ENCODE measurements around the gene INPP4A.

The INPP4A gene

GRCh38 chr2:98598781-98599428 lies 154.2 kb downstream of the INPP4A start:
- no peak for DNase-seq

- no peak for DNase-seq
Observed at GRCh38 chr2:98601532-98602132, 157.0 kb downstream of the INPP4A start.

- DNase-seq: no peak
Observed at GRCh38 chr2:98604547-98604946, 159.9 kb downstream of the INPP4A start.

GRCh38 chr2:98605076-98605475 lies 160.4 kb downstream of the INPP4A start:
- no peak for DNase-seq

GRCh38 chr2:98606431-98606830 lies 161.8 kb downstream of the INPP4A start:
- DNase-seq: no peak

- peak in 1 of 2 donors; percentile 7 for DNase-seq
Observed at GRCh38 chr2:98607104-98607503, 162.4 kb downstream of the INPP4A start.

GRCh38 chr2:98607741-98608115 lies 163.1 kb downstream of the INPP4A start:
- peak in 1 of 2 donors; percentile 2 for DNase-seq

- DNase-seq: peak; percentile 89 to 96
Observed at GRCh38 chr2:98608116-98608961, 163.7 kb downstream of the INPP4A start, which contains the start of the genes COA5 and UNC50. COA5 (minus strand) TSS chr2:98608512; CDS start chr2:98608405, 107 bp downstream. UNC50 (plus strand) TSS chr2:98608589; CDS start chr2:98609760, 1,171 bp downstream.

GRCh38 chr2:98608962-98609604 lies 164.4 kb downstream of the INPP4A start:
- peak; percentile 17 to 31 for DNase-seq

- DNase-seq: no peak
Observed at GRCh38 chr2:98614024-98614739, 169.5 kb downstream of the INPP4A start.

- DNase-seq: no peak
Observed at GRCh38 chr2:98615481-98615880, 170.8 kb downstream of the INPP4A start.

- DNase-seq: no peak
Observed at GRCh38 chr2:98617149-98617548, 172.5 kb downstream of the INPP4A start.

GRCh38 chr2:98623657-98624056 lies 179.0 kb downstream of the INPP4A start:
- DNase-seq: no peak

GRCh38 chr2:98632351-98632750 lies 187.7 kb downstream of the INPP4A start:
- no peak for DNase-seq

- DNase-seq: no peak
Observed at GRCh38 chr2:98634406-98635092, 189.9 kb downstream of the INPP4A start.

GRCh38 chr2:98637401-98638147 lies 192.9 kb downstream of the INPP4A start:
- DNase-seq: no peak

GRCh38 chr2:98643496-98644100 lies 198.9 kb downstream of the INPP4A start:
- DNase-seq: no peak
